HCT116 (cell line): ENCODE results near the gene COPS6. TPM values are rescaled to one million over a fixed set of nuclear protein-coding genes. Genes with fewer than 3 reads are reported as not detected.
A peak's percentile ranks its signal among the peaks of the same experiment; 100 is the strongest.

Experiments used
- ATAC-seq: fragments of 200-7000 bp; cut with Tn5 transposase; 2 replicates; pipeline ENCODE4 v1.9.1; 2020; ENCODE audit warnings: mild to moderate bottlenecking, moderate library complexity
- BruUV-seq: library from RNA; stranded (reverse); fragments of 400-500 nt; replicated peaks from 2 replicates; lab custom pipeline; 2021; lab: Mats Ljungman, UMichigan
- CTCF ChIA-PET: fragments of 300-600 bp; sonication (Branson Sonifier 250); formaldehyde crosslinking; loops from one replicate; lab custom pipeline; 2021; ENCODE audit warnings: antibody characterized with exemption; lab: Charles Lee
- POLR2A ChIA-PET: fragments of 300-600, 350-600 bp; sonication (Branson Sonifier 250); formaldehyde crosslinking; loops from one replicate; lab custom pipeline; 2021; ENCODE audit warnings: antibody characterized with exemption; lab: Charles Lee
- RAD21 ChIA-PET, 2 experiments: fragments of 300-600 bp; sonication (Branson Sonifier 250); formaldehyde crosslinking; loops; one replicate each; lab custom pipeline; 2023; ENCODE audit warnings: low total read pairs in 2 of 2; ENCODE audit not compliant: uncharacterized antibody in 2 of 2, unreplicated experiment in 2 of 2, low non-redundant PET in 1 of 2; lab: Charles Lee
- DNase-seq: peaks from one replicate; pipeline ENCODE4 v3.0.0-alpha.2; 2010; ENCODE audit warnings: low read depth, low spot score
- H2AFZ ChIP-seq: fragments of 200-600 bp; shearing (Covaris generic), sonication (generic); 2 replicates; pipeline ENCODE4 v1.6.1; 2017; ENCODE audit warnings: low read depth, mixed run types, mixed read lengths, antibody characterized with exemption, low read length; ENCODE audit not compliant: poor library complexity, severe bottlenecking
- H3K27ac ChIP-seq: 2 replicates; pipeline ENCODE4 v1.5.1; 2012; ENCODE audit warnings: low read depth, low read length
- H3K27me3 ChIP-seq: fragments of 200-600 bp; sonication (generic); 2 replicates; pipeline ENCODE4 v1.6.1; 2016; ENCODE audit warnings: mixed run types, low read length, mixed read lengths; ENCODE audit not compliant: insufficient read depth
- H3K36me3 ChIP-seq, 2 experiments: fragments of 200-500 bp in 1 of 2; fragments of 200-600 bp in 1 of 2; sonication (Bioruptor generic) in 1 of 2; sonication (generic) in 1 of 2; 2 replicates each; pipeline versions ENCODE4 v1.5.1 to v1.6.1; 2014 to 2016; ENCODE audit warnings: low read length in 2 of 2, inconsistent platforms in 1 of 2, mixed read lengths in 1 of 2, mixed run types in 1 of 2; ENCODE audit not compliant: insufficient read depth in 2 of 2, control insufficient read depth in 1 of 2
- H3K4me1 ChIP-seq, 2 experiments: fragments of 200-600 bp in 1 of 2; sonication (generic) in 1 of 2; 2 replicates each; pipeline versions ENCODE4 v1.5.1 to v1.6.1; 2012 to 2017; ENCODE audit warnings: low read length in 2 of 2, inconsistent platforms in 1 of 2, mild to moderate bottlenecking in 1 of 2, mixed read lengths in 1 of 2, mixed run types in 1 of 2, moderate library complexity in 1 of 2; ENCODE audit not compliant: insufficient read depth in 2 of 2, control insufficient read depth in 1 of 2
- H3K4me2 ChIP-seq: fragments of 200-600 bp; sonication (generic); 2 replicates; pipeline ENCODE4 v1.6.1; 2017; ENCODE audit warnings: mixed run types, low read length, mixed read lengths
- H3K4me3 ChIP-seq, 2 experiments: fragments of 200-600 bp in 1 of 2; sonication (generic) in 1 of 2; replicated peaks in 1 of 2; 2 replicates each; pipeline ENCODE4 v1.5.1; 2011 to 2016; ENCODE audit warnings: low read length in 2 of 2, control low read depth in 1 of 2, low read depth in 1 of 2, mild to moderate bottlenecking in 1 of 2, mixed read lengths in 1 of 2, mixed run types in 1 of 2
- H3K79me2 ChIP-seq: fragments of 200-600 bp; sonication (generic); 2 replicates; pipeline ENCODE4 v1.6.1; 2017; ENCODE audit warnings: mild to moderate bottlenecking, mixed run types, low read length, moderate library complexity, mixed read lengths; ENCODE audit not compliant: insufficient read depth
- H3K9ac ChIP-seq: fragments of 200-600 bp; sonication (generic); 2 replicates; pipeline ENCODE4 v1.6.1; 2016; ENCODE audit warnings: low read length, mixed read lengths
- H3K9me2 ChIP-seq: fragments of 200-600 bp; sonication (generic), shearing (Covaris generic); 2 replicates; pipeline ENCODE4 v1.6.1; 2017; ENCODE audit warnings: mixed run types, mild to moderate bottlenecking, moderate library complexity; ENCODE audit not compliant: insufficient read depth
- H3K9me3 ChIP-seq, 2 experiments: fragments of 200-500 bp in 1 of 2; fragments of 200-600 bp in 1 of 2; sonication (Bioruptor generic) in 1 of 2; sonication (generic) in 1 of 2; 2 replicates each; pipeline ENCODE4 v1.6.1; 2014 to 2017; ENCODE audit warnings: low read length in 2 of 2, mixed read lengths in 2 of 2, inconsistent platforms in 1 of 2, low read depth in 1 of 2, mild to moderate bottlenecking in 1 of 2, mixed run types in 1 of 2, moderate library complexity in 1 of 2; ENCODE audit not compliant: control insufficient read depth in 1 of 2, insufficient read depth in 1 of 2
- H4K20me1 ChIP-seq: fragments of 200-600 bp; sonication (generic), shearing (Covaris generic); 2 replicates; pipeline ENCODE4 v1.6.1; 2017; ENCODE audit warnings: mixed run types, mild to moderate bottlenecking, moderate library complexity; ENCODE audit not compliant: insufficient read depth
- ATF3 ChIP-seq: IDR thresholded peaks from 2 replicates; pipeline ENCODE4 v1.6.1; 2012
- CTCF ChIP-seq, 3 experiments: fragments of 200-600 bp in 1 of 3; sonication (generic) in 1 of 3; IDR thresholded peaks in 2 of 3; conservative IDR thresholded peaks in 1 of 3; 2 replicates each; pipeline ENCODE4 v1.5.1; 2012 to 2017; ENCODE audit warnings: low read depth in 2 of 3, low read length in 2 of 3, antibody characterized with exemption in 1 of 3, borderline replicate concordance in 1 of 3, control low read depth in 1 of 3, mild to moderate bottlenecking in 1 of 3, mixed read lengths in 1 of 3, mixed run types in 1 of 3, moderate library complexity in 1 of 3; ENCODE audit not compliant: insufficient read depth in 1 of 3
- EGR1 ChIP-seq: IDR thresholded peaks from 2 replicates; pipeline ENCODE4 v1.6.1; 2012; ENCODE audit warnings: low read depth
- ELF1 ChIP-seq: IDR thresholded peaks from 2 replicates; pipeline ENCODE4 v1.6.1; 2012; ENCODE audit warnings: low read depth, borderline replicate concordance
- EZH2phosphoT487 ChIP-seq: fragments of 200-600 bp; IDR thresholded peaks from 2 replicates; pipeline ENCODE4 v1.6.1; 2018; ENCODE audit warnings: antibody characterized with exemption, borderline replicate concordance
- FOSL1 ChIP-seq: IDR thresholded peaks from 2 replicates; pipeline ENCODE4 v1.6.1; 2012; ENCODE audit warnings: low read depth
- JUND ChIP-seq: IDR thresholded peaks from 2 replicates; pipeline ENCODE4 v1.6.1; 2012
- MAX ChIP-seq: IDR thresholded peaks from 2 replicates; pipeline ENCODE4 v1.6.1; 2012
- POLR2AphosphoS5 ChIP-seq: IDR thresholded peaks from 2 replicates; pipeline ENCODE4 v1.6.1; 2011; ENCODE audit warnings: mild to moderate bottlenecking, low read depth, low read length, moderate library complexity
- SIN3A ChIP-seq: IDR thresholded peaks from 2 replicates; pipeline ENCODE4 v1.6.1; 2012; ENCODE audit warnings: low read depth
- SP1 ChIP-seq: IDR thresholded peaks from 2 replicates; pipeline ENCODE4 v1.6.1; 2012; ENCODE audit warnings: low read depth
- SRF ChIP-seq: IDR thresholded peaks from 2 replicates; pipeline ENCODE4 v1.6.1; 2012; ENCODE audit warnings: low read depth
- YY1 ChIP-seq: IDR thresholded peaks from 2 replicates; pipeline ENCODE4 v1.6.1; 2011; ENCODE audit warnings: low read length, low read depth, moderate library complexity, mild to moderate bottlenecking; ENCODE audit not compliant: insufficient replicate concordance; ENCODE audit errors: extremely low read depth
- intact Hi-C: fragments of 100-400 bp; cut with micrococcal nuclease; formaldehyde crosslinking; loops from 2 replicates; pipeline ENCODE4 v1.10.0; 2022
- total RNA-seq: library from RNA; stranded (reverse); gene quantifications from one replicate; pipeline ENCODE4 v1.2.1, GENCODE V29; 2021; ENCODE audit not compliant: unreplicated experiment

Gene COPS6
- total RNA-seq, 1 experiment from 2014 or later, result 126 TPM

- no peak overlapping the region for H2AFZ ChIP-seq
Measured at GRCh38 chr7:100080907-100081534, 7.7 kb upstream of the COPS6 start.

GRCh38 chr7:100081535-100082102, 7.2 kb upstream of the COPS6 start, which contains the start of gene ZNF3:
Gene ZNF3, minus strand, starts transcription at chr7:100081723. Its CDS starts 4,366 bp downstream, at chr7:100077357.
- Histone ChIP-seq H2AFZ (peak within 1 kb of the TSS; percentile 10), H3K79me2 (peaks cover 48% of the 10 kb centered on the region), H3K9me2 (no peaks in the 10 kb centered on the region), H3K9ac (peak within 1 kb of the TSS; percentile 83), H4K20me1 (no peaks in the 10 kb centered on the region), H3K4me3 (peak within 1 kb of the TSS; percentile 69 to 77), H3K4me2 (peak within 1 kb of the TSS; percentile 87), H3K36me3 (peaks cover 22 to 29% of the 10 kb centered on the region in 2 experiments; a peak in 3 of 4 replicates), H3K9me3 (no peaks in the 10 kb centered on the region), H3K4me1 (peaks cover 11 to 24% of the 10 kb centered on the region in 2 experiments), H3K27ac (peak within 1 kb of the TSS; percentile 72), H3K27me3 (no peaks in the 10 kb centered on the region)
- POLR2A ChIA-PET, result interaction anchor here (1.0 to 1.7 kb wide), 3 partner anchors 15 to 88 kb away, joined by 4 to 18 read pairs (median 5); partner anchors contain the start of genes AP4M1 and MCM7
- peak; percentile 91 for ATAC-seq
- intact Hi-C loops, result loop anchor here (1.0 kb wide), 1 partner anchor 87 kb away; no protein-coding TSS in a partner anchor
- BruUV-seq, result no TSS peak
- CTCF ChIA-PET, result interaction anchor here (0.9 kb wide), 1 partner anchor 20 kb away, joined by 3 read pairs; the partner anchor contains the start of gene AP4M1
- RAD21 ChIA-PET, result interaction anchor here in 1 of 2 experiments (1.0 kb wide), 1 partner anchor 20 kb away, joined by 3 read pairs; no protein-coding TSS in a partner anchor
- peak; percentile 98 for DNase-seq
- TF ChIP-seq ELF1, result no peak
- no peak for TF ChIP-seq JUND
- no peak for TF ChIP-seq MAX
- TF ChIP-seq FOSL1, result no peak
- no peak for TF ChIP-seq SRF
- TF ChIP-seq SP1, result no peak
- TF ChIP-seq SIN3A, result no peak
- TF ChIP-seq EZH2phosphoT487, result no peak
- TF ChIP-seq CTCF (IDR thresholded peaks at IDR 0.05 in 2 of 3, conservative IDR thresholded peaks at IDR 0.05 in 1 of 3; ENCODE audit: borderline replicate concordance in 1 of 3, insufficient read depth in 1 of 3, low read depth in 2 of 3, low read length in 2 of 3), result peak in 2 of 3 experiments; percentile 84 to 85; a peak in 4 of 6 replicates
- peak; percentile 83 for TF ChIP-seq YY1
- peak; percentile 85 for TF ChIP-seq POLR2AphosphoS5

More at GRCh38 chr7:100080907-100081534, 7.7 kb upstream of the COPS6 start:
- RAD21 ChIA-PET, result no interaction called here
- H3K79me2 ChIP-seq, result peaks cover 51% of the 10 kb centered on the region
- peak overlapping the region; percentile 72 for H3K27ac ChIP-seq
- DNase-seq (no peak), ATAC-seq (peak; percentile 43)
- no peaks in the 10 kb centered on the region for H3K9me2 ChIP-seq
- H3K4me1 ChIP-seq, result peaks cover 11 to 24% of the 10 kb centered on the region in 2 experiments
- H3K9me3 ChIP-seq, result no peaks in the 10 kb centered on the region
- H3K4me2 ChIP-seq, result peak overlapping the region; percentile 87
- peak overlapping the region; percentile 69 to 77 for H3K4me3 ChIP-seq
- no peaks in the 10 kb centered on the region for H4K20me1 ChIP-seq
- intact Hi-C loops, result loop anchor here (1.0 kb wide), 1 partner anchor 87 kb away; no protein-coding TSS in a partner anchor
- H3K9ac ChIP-seq, result peak overlapping the region; percentile 83
- peaks cover 22 to 34% of the 10 kb centered on the region in 2 experiments; a peak in 3 of 4 replicates for H3K36me3 ChIP-seq
- TSS peak; percentile 61 for BruUV-seq
- POLR2A ChIA-PET, result interaction anchor here (1.0 kb wide), 1 partner anchor 14 kb away, joined by 4 read pairs; no protein-coding TSS in a partner anchor
- no peaks in the 10 kb centered on the region for H3K27me3 ChIP-seq
- CTCF ChIA-PET, result interaction anchor here (0.9 kb wide), 1 partner anchor 21 kb away, joined by 3 read pairs; the partner anchor contains the start of gene AP4M1
- TF ChIP-seq ATF3 (no peak), EGR1 (no peak)
